Skin epidermis (tissue), 12 donors: Measurements from ENCODE around the gene GATD1.

Source experiments
- H3K27ac ChIP-seq, 21 experiments: fragments of 200-600 bp; sonication (generic) in 11 of 21; one replicate each; pipeline ENCODE4 v1.5.0; 2020; ENCODE audit warnings: mild to moderate bottlenecking in 3 of 21, inconsistent platforms in 2 of 21, moderate library complexity in 2 of 21
- H3K4me3 ChIP-seq, 7 experiments: fragments of 200-600 bp; sonication (generic) in 2 of 7; one replicate each; pipeline ENCODE4 v1.5.0; 2020; ENCODE audit warnings: inconsistent platforms in 2 of 7, mild to moderate bottlenecking in 2 of 7, moderate library complexity in 1 of 7

GATD1 gene

DNA sequence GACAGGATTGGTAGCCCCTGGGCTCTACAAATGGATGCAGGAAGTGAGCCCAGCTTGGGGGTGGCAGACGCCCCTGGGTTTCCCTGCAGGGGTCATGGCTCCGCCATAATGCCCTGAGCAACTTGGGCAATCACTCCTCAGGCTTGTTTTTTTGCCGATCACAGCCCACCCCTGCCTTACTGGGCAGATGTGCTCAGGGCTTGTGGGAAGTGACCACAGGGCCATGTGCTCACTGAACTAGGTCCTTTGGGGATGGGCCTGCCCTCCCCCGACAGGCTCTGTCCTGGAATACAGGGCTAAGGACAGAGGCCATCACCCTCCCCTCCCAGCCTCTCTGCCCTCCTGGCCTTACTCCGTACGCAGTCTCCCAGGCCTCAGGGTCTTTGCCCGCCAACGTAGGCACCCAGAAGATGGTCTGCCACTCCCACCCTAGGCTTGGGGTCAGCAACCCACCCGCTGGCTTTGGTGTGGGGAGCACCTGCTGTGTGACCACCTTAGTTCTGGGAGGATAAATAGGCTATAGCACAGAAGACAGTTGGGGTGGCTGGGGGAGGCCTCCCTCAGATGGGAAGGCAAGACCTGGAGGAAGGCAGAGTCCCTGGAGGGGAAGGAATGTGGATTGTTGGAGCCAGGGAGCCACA, 36.3 kb upstream of the GATD1 start:
- peak overlapping the region in 1 of 21 experiments; percentile 13 for H3K27ac ChIP-seq
- no peak overlapping the region for H3K4me3 ChIP-seq

GRCh38 chr11:813072-813455, 35.8 kb upstream of the GATD1 start:
- peak overlapping the region in 1 of 21 experiments; percentile 13 for H3K27ac ChIP-seq

DNA sequence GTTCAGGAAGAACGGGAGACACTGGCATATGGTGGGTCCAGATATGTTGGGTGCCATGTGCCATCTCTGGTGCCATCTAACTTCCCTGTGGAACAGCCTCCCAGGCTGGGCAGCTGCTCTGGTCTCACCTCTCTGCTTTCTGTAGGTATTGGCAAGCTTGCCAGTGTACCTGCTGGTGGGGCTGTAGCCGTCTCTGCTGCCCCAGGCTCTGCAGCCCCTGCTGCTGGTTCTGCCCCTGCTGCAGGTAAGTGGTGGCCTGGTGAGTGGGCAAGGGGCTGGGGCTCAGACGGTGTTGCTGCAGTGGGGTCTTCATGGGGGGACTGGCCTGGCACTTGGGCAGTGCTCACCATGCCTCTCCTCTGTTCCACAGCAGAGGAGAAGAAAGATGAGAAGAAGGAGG, 35.1 kb upstream of the GATD1 start:
- Histone ChIP-seq H3K27ac (peak overlapping the region in 2 of 21 experiments; percentile 34 to 98), H3K4me3 (no peak overlapping the region)

More at GRCh38 chr11:813072-813455, 35.8 kb upstream of the GATD1 start:
- no peak overlapping the region for H3K4me3 ChIP-seq

DNA sequence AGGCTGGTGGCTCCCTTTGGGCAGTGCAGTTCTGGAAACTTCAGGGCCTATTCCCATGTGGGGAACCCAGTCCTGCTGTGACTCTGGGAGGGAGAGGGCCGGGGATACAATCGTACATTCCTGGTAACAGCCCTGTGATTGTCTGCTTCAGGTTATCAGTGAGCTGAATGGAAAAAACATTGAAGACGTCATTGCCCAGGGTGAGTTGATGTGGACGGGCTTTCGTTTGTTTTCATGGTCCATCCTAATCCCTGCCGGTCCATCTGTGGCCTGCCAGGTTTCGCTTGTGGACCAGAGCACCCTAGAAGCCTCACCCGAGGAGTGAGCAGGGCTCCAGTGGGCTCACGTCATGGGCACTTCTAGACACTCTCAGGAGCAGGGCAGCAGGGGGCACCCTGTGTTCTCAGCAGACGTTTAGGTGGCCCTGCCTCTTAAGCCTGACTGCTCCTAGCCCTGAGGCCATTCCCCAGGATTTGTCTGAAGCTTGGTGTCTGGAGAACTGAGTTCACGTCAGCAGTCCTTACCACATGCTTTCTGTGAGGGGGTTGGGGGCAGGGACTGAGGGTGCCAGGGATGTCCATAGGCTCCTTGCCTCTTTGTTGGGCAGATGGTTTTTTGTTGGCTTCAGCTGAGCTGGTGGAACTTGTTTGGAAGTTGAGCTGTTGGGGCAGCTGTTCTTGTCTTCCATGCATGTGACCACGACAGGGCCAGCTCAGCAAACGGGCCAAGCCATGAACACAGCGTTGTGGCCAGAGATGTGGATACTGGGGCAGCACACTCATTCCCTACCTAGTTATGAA, 34.4 kb upstream of the GATD1 start:
- H3K4me3 ChIP-seq = peak overlapping the region in 2 of 7 experiments; percentile 84 to 95

DNA sequence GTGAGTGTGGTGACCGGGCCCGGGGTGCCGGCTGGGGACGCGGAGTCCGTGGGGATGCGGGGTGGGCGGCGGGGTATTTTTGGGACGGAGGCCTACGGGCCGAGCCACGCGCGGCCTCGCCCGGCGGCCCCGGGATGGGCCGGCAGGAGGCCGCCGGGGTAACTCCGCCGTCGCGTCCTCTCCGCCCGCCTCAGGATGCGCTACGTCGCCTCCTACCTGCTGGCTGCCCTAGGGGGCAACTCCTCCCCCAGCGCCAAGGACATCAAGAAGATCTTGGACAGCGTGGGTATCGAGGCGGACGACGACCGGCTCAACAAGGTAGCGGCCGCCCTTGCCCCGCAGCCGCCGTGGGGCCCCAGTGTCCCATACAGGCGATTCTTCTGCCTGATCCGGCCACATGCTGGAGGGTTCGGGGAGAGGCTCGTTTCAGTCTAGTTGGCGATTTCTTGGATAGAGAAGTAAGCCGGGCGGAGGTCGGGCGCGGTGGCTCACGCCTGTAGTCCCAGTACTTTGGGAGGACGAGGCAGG, 32.8 kb upstream of the GATD1 start:
- peak overlapping the region; percentile 37 to 100 (median 98) for H3K27ac ChIP-seq
- H3K4me3 ChIP-seq = peak overlapping the region; percentile 84 to 99 (median 96)

More for the DNA sequence above, 34.4 kb upstream of the GATD1 start:
- peak overlapping the region in 8 of 21 experiments; percentile 2 to 100 (median 95) for H3K27ac ChIP-seq

- peak within 1 kb of the TSS; percentile 84 to 99 (median 96) for H3K4me3 ChIP-seq
- peak within 1 kb of the TSS; percentile 83 to 100 (median 98) for H3K27ac ChIP-seq
These were observed 32.2 kb upstream of the GATD1 start, which contains the start of gene RPLP2 for GRCh38 chr11:809287-810039. TSS of gene RPLP2 (plus strand) at chr11:809967. CDS start at chr11:810235, 268 bp downstream.

- peak overlapping the region; percentile 83 to 100 (median 98) for H3K27ac ChIP-seq
- peak overlapping the region; percentile 84 to 99 (median 96) for H3K4me3 ChIP-seq
These were observed 31.4 kb upstream of the GATD1 start for GRCh38 chr11:808427-809286.

DNA sequence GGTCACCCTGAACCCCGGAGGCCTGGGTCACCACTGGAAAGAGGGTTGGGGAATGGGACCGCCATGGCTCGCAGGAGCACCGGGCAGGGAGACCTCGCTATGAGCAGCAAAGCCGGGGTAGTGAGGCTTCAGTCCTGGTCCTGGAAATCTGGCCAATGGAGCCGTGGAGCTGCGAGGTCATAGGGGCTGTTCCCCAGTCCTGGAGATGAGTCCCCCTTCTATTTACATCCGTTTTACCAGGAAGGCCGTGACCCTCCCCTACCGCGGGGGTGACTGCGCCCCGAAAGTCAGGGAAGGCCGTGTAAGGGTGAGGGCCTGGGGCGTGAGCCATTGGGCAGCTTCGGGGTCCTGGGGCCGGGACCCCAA, 27.3 kb upstream of the GATD1 start:
- Histone ChIP-seq H3K4me3 (peak overlapping the region; percentile 55 to 72 (median 65)), H3K27ac (peak overlapping the region in 20 of 21 experiments; percentile 71 to 94 (median 86))

GRCh38 chr11:803770-804598, 26.7 kb upstream of the GATD1 start:
- Histone ChIP-seq H3K27ac (peak overlapping the region in 15 of 21 experiments; percentile 71 to 94 (median 88)), H3K4me3 (peak overlapping the region; percentile 55 to 72 (median 65))

- no peak overlapping the region for H3K4me3 ChIP-seq
- H3K27ac ChIP-seq = peak overlapping the region in 1 of 21 experiments; percentile 78
These were observed 26.1 kb upstream of the GATD1 start for GRCh38 chr11:803467-803742.

DNA sequence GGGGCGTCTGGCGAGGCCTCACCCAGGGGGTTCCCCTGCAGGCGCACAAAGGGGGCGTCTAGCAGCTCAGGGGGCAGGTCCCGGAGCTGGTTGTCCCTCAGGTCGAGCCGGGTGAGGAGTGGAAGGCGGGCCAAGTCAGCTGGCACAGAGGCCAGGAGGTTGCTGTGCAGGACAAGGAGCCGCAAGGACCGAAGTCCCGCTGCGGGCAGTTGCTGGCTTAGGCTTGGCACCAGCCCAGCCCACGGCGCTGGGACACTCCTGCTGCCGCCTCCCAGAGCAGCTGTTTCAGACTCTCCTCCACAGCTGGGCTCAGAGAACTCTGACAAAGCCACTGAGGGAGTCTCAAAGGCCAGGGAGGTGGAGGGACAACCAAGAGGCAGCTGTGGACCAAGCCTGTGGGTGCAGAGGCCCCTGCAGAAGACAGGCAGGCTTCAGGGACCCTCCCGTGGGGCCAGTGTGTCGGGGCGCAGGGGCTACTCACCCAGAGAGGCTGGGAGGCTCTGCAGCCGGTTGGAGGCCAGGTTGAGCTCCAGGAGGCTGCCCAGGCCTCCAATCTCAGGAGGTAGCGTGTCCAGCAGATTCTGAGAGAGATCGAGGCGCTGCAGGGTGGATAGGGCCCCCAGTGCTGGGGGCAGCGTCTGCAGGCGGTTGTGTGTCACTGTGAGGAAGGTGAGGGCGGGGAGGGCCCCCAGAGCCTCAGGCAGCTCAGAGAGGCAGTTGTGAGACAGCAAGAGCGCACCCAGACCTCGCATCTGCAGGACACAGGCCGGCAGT, 25.6 kb upstream of the GATD1 start:
- no peak overlapping the region for H3K27ac ChIP-seq
- H3K4me3 ChIP-seq = no peak overlapping the region

GRCh38 chr11:802018-802617, 24.8 kb upstream of the GATD1 start:
- Histone ChIP-seq H3K27ac (no peak overlapping the region), H3K4me3 (no peak overlapping the region)

DNA sequence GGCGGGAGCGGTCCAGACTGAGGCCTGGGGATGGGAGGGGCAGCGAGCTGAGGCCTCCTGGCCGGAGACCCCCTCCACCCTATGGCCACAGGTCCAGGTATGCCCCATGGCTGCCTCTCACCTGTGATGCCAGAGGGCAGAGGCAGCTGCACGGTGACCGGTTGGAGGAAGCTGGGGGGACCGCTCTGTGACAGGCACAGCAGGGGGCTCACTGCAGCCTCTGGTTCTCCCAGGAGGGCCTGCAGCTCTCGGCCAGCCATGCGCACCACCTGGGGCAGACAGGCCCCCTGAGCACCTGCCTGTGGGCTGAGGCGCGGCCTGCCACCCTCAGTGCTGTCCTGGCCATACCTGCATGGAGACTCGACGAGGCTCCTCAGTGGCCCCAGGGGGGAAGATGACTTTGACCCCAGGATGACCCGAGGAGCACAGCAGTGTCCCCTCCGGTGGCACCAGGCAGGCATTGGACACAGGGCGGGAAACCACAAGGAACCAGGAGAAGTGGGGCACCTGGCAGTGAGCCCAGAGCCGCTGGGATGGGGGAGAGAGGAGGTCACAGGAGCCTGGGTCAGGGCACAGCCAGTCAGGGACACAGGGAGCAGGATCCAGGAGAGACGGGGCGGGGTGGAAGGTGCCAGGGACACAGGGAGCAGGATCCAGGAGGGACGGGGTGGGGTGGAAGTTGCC, 24.0 kb upstream of the GATD1 start:
- H3K27ac ChIP-seq = no peak overlapping the region
- H3K4me3 ChIP-seq = no peak overlapping the region

GRCh38 chr11:800473-800872, 23.2 kb upstream of the GATD1 start:
- no peak overlapping the region for H3K4me3 ChIP-seq
- H3K27ac ChIP-seq = no peak overlapping the region

GRCh38 chr11:799641-800316, 22.5 kb upstream of the GATD1 start:
- Histone ChIP-seq H3K27ac (no peak overlapping the region), H3K4me3 (no peak overlapping the region)

- Histone ChIP-seq H3K27ac (peak within 1 kb of the TSS; percentile 10 to 91 (median 84)), H3K4me3 (peak within 1 kb of the TSS; percentile 63 to 90 (median 77))
These were observed 20.9 kb upstream of the GATD1 start, which contains the start of gene SLC25A22 for GRCh38 chr11:798093-798713. TSS of gene SLC25A22 (minus strand) at chr11:798281. CDS start at chr11:795006, 3,275 bp downstream.
